ENCODE results near the gene SMLR1. TPM values are rescaled to one million over a fixed set of nuclear protein-coding genes. Genes with fewer than 3 reads are reported as not detected.
A peak's percentile ranks its signal among the peaks of the same experiment; 100 is the strongest.

SMLR1 gene
- total RNA-seq, 2 experiments from 2014 or later, result not detected

DNA sequence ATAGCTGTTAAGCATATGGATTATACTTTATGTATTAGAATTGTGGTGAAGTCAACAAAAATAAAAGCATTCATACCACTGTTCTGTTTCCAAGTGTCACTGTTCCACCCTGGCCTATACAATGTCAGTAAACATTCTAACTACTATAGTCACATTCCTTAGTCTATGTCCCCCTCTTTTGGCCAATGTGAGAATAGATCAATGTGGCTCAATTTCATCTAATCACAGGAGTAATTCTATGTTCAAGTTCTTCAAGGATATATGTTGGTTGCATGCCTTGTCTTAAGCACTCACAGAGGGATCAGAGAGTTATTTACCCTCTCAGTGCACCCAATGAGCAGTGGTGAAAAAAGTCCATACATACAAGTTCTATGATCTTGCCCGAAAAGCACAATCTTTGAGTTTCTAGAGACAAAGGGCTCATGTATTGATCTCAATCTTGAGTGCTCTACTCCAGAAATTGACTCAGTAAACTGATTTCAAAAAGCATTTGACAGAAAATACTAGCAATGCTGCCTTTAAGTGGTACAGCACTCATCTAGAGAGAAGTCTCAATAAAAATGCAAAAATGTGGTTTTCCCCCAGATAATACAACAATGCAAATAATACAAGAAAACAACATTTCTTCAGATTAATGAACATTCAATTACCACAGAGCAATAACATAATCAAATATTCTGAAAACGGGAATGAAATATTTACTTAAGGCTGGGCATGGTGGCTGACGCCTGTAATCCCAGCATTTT lies 16.5 kb downstream of the SMLR1 start:
- H3K9me2 ChIP-seq (ENCODE audit: insufficient read depth, low read length), result no peaks in the 10 kb centered on the region
- H3K79me2 ChIP-seq (ENCODE audit: insufficient read depth, low read depth, low read length), result no peaks in the 10 kb centered on the region
- ChIA-PET POLR2A (interaction anchor here (0.5 kb wide), 1 partner anchor 837 kb away, joined by 3 read pairs; no protein-coding TSS in a partner anchor), CTCF (ENCODE audit: unreplicated experiment) (no interaction called here)
- no peak overlapping the region for H3K27ac ChIP-seq (ENCODE audit: low read depth, low read length, poor library complexity, severe bottlenecking)
- peak; percentile 19 for DNase-seq (ENCODE audit: low spot score)
- no peaks in the 10 kb centered on the region for H3K9me3 ChIP-seq (ENCODE audit: low read length)
- H3K4me1 ChIP-seq (ENCODE audit: insufficient read depth, low read length, poor library complexity, severe bottlenecking), result no peaks in the 10 kb centered on the region
- H3K4me2 ChIP-seq (ENCODE audit: low read length), result no peak overlapping the region
- no peaks in the 10 kb centered on the region for H4K20me1 ChIP-seq (ENCODE audit: insufficient read depth, low read length)
- no peak for TF ChIP-seq EZH2phosphoT487 (IDR thresholded peaks at IDR 0.05; ENCODE audit: borderline replicate concordance, low read depth, low read length)
- peak; percentile 71 for TF ChIP-seq CTCF (conservative IDR thresholded peaks at IDR 0.05; ENCODE audit: low read length)
- no peak overlapping the region for H2AFZ ChIP-seq (ENCODE audit: low read length)
- no peak overlapping the region for H3K4me3 ChIP-seq (ENCODE audit: low read depth, low read length, poor library complexity, severe bottlenecking)
- H3K36me3 ChIP-seq (ENCODE audit: insufficient read depth, low read length), result no peaks in the 10 kb centered on the region
- intact Hi-C loops (cut with micrococcal nuclease; ENCODE audit: unreplicated experiment), result no loop called here
- BruUV-seq (replicated peaks), result no TSS peak

DNA sequence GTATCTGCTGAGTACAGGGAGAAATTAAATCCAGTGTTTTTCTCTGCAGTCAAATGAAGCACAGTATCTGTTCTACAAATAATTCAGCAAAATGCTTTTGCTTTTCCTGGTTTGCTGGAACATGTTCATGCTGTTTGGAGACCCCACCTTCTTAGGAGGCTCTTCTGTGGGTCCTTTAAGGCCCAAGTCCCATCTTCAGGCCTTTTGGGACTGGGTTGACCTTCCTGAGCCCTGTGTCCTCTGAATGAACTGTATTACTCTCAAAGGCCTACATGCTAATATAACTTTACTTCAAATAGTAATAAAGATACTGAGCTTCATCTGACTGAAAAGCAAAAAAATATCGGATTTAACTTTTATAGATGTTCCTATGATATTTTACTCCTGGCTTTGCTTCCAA lies 19.3 kb downstream of the SMLR1 start:
- Histone ChIP-seq H2AFZ (ENCODE audit: low read length) (no peak overlapping the region), H3K36me3 (ENCODE audit: insufficient read depth, low read length) (no peaks in the 10 kb centered on the region), H3K79me2 (ENCODE audit: insufficient read depth, low read depth, low read length) (no peaks in the 10 kb centered on the region), H3K9me2 (ENCODE audit: insufficient read depth, low read length) (no peaks in the 10 kb centered on the region), H3K4me3 (ENCODE audit: low read depth, low read length, poor library complexity, severe bottlenecking) (no peak overlapping the region), H3K4me1 (ENCODE audit: insufficient read depth, low read length, poor library complexity, severe bottlenecking) (no peaks in the 10 kb centered on the region), H3K4me2 (ENCODE audit: low read length) (no peak overlapping the region), H3K27ac (ENCODE audit: low read depth, low read length, poor library complexity, severe bottlenecking) (no peak overlapping the region), H4K20me1 (ENCODE audit: insufficient read depth, low read length) (no peaks in the 10 kb centered on the region), H3K9me3 (ENCODE audit: low read length) (no peaks in the 10 kb centered on the region)
- intact Hi-C loops (cut with micrococcal nuclease; ENCODE audit: unreplicated experiment), result no loop called here
- TF ChIP-seq EZH2phosphoT487 (IDR thresholded peaks at IDR 0.05; ENCODE audit: borderline replicate concordance, low read depth, low read length), result no peak
- TF ChIP-seq CTCF (conservative IDR thresholded peaks at IDR 0.05; ENCODE audit: low read length), result no peak
- no TSS peak for BruUV-seq (replicated peaks)
- ChIA-PET CTCF (ENCODE audit: unreplicated experiment) (no interaction called here), POLR2A (no interaction called here)
- no peak for DNase-seq (ENCODE audit: low spot score)

All from OCI-LY7 (cell line).